Measurements from ENCODE around the gene DHX30.

GRCh38 chr3:47758261-47759025, 44.5 kb upstream of the DHX30 start:
- TF ChIP-seq POLR2AphosphoS5 (IDR thresholded peaks at IDR 0.05; ENCODE audit: low read depth, low read length) (no peak), REST (IDR thresholded peaks at IDR 0.05; ENCODE audit: insufficient read depth in 1 of 2, low read depth in 2 of 2, low read length in 1 of 2) (no peak)
